Suprapubic skin (tissue), 4 donors: Measurements from ENCODE around the gene ECI1. TPM values are rescaled to one million over a fixed set of nuclear protein-coding genes. Genes with fewer than 3 reads are reported as not detected.
A peak's percentile ranks its signal among the peaks of the same experiment; 100 is the strongest.

ENCODE experiments used
- DNase-seq, 2 donors: peaks; one replicate each; pipeline ENCODE4 v3.0.0-alpha.2; 2019; ENCODE audit warnings: low spot score in 2 of 2
- H3K27ac ChIP-seq: fragments of 200-600 bp; sonication (generic); one replicate; pipeline ENCODE4 v1.5.1; 2019
- H3K27me3 ChIP-seq: fragments of 200-600 bp; sonication (generic); one replicate; pipeline ENCODE4 v1.5.1; 2019
- H3K36me3 ChIP-seq: fragments of 200-600 bp; sonication (generic); one replicate; pipeline ENCODE4 v1.5.1; 2019
- H3K4me1 ChIP-seq: fragments of 200-600 bp; sonication (generic); one replicate; pipeline ENCODE4 v1.5.1; 2019
- H3K4me3 ChIP-seq: fragments of 200-600 bp; sonication (generic); one replicate; pipeline ENCODE4 v1.5.1; 2019; ENCODE audit warnings: mild to moderate bottlenecking
- H3K9me3 ChIP-seq: fragments of 200-600 bp; sonication (generic); one replicate; pipeline ENCODE4 v1.5.1; 2019
- EP300 ChIP-seq: sonication (generic); formaldehyde crosslinking; IDR thresholded peaks from one replicate; pipeline ENCODE4 v1.6.1; 2017; ENCODE audit warnings: antibody characterized with exemption
- POLR2A ChIP-seq, 2 donors: fragments of 450-650 bp; IDR thresholded peaks; one replicate each; pipeline ENCODE4 v1.6.1; 2017; ENCODE audit warnings: antibody characterized with exemption in 2 of 2, mild to moderate bottlenecking in 2 of 2, moderate library complexity in 2 of 2
- POLR2AphosphoS5 ChIP-seq, 3 donors: sonication (generic); formaldehyde crosslinking; IDR thresholded peaks; one replicate each; pipeline ENCODE4 v1.6.1; 2017; ENCODE audit warnings: antibody characterized with exemption in 3 of 3
- WGBS: methylation state at CpG from one replicate; pipeline ENCODE4 v1.1.5; 2018; 5-methylcytosine and 5-hydroxymethylcytosine counted together
- total RNA-seq, 4 donors: library from RNA; depleted of rRNA; stranded (reverse); fragments of >200 nt; gene quantifications; one replicate each; pipeline ENCODE4 v1.1.0, GENCODE V29; 2016
- TF ChIP-seq, protein P1 (sequence below), 2 donors: fragments of 200-600 bp in 1 of 2; fragments of 450-650 bp in 1 of 2; sonication (generic) in 1 of 2; IDR thresholded peaks; one replicate each; pipeline ENCODE4 v1.5.1; 2016 to 2019; ENCODE audit warnings: antibody characterized with exemption in 2 of 2, mild to moderate bottlenecking in 1 of 2, moderate library complexity in 1 of 2

The ECI1 gene
- total RNA-seq, 4 donors from 2014 or later: 28.4 to 65.3 (median 47.2) TPM

DNA sequence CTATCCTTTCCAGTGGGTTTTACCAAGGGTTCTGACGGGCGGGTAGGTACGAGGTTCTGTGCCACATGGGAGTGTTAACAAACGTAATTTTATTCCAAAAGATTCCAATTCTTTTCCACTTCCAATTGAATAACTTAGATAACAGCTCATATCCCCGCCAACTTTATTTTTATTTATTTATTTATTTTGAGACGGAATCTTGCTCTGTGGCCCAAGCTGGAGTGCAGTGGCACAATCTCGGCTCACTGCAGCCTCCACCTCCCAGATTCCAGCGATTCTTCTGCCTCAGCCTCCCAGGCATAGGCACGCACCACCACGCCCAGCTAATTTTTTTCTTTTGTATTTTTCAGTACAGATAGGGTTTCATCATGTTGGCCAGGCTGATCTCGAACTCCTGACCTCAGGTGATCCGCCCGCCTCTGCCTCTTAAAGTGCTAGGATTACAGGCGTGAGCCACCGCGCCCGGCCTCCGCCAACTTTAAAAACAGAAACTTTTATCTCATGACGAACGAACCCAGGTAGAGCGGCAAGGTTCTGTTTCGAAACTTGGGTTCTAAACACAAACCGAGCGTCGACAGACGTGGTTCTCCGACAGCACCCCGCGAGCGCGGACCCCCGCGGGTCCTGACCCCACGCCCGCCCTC lies 613 bp downstream of the ECI1 start:
- Histone ChIP-seq H3K4me1 (peaks cover 17% of the 10 kb centered on the region), H3K4me3 (peak overlapping the region; percentile 71), H3K27ac (peak overlapping the region; percentile 94), H3K27me3 (no peaks in the 10 kb centered on the region), H3K36me3 (peaks cover 41% of the 10 kb centered on the region), H3K9me3 (no peaks in the 10 kb centered on the region)
- peak in 1 of 2 donors; percentile 65 for DNase-seq
- WGBS: 5% methylated on average over 35 of the region's 35 CpGs
- no peak for TF ChIP-seq EP300
- TF ChIP-seq POLR2A (IDR thresholded peaks at IDR 0.05): no peak
- TF ChIP-seq, protein P1, sequence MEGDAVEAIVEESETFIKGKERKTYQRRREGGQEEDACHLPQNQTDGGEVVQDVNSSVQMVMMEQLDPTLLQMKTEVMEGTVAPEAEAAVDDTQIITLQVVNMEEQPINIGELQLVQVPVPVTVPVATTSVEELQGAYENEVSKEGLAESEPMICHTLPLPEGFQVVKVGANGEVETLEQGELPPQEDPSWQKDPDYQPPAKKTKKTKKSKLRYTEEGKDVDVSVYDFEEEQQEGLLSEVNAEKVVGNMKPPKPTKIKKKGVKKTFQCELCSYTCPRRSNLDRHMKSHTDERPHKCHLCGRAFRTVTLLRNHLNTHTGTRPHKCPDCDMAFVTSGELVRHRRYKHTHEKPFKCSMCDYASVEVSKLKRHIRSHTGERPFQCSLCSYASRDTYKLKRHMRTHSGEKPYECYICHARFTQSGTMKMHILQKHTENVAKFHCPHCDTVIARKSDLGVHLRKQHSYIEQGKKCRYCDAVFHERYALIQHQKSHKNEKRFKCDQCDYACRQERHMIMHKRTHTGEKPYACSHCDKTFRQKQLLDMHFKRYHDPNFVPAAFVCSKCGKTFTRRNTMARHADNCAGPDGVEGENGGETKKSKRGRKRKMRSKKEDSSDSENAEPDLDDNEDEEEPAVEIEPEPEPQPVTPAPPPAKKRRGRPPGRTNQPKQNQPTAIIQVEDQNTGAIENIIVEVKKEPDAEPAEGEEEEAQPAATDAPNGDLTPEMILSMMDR (IDR thresholded peaks at IDR 0.05): no peak
- no peak for TF ChIP-seq POLR2AphosphoS5 (IDR thresholded peaks at IDR 0.05)

DNA sequence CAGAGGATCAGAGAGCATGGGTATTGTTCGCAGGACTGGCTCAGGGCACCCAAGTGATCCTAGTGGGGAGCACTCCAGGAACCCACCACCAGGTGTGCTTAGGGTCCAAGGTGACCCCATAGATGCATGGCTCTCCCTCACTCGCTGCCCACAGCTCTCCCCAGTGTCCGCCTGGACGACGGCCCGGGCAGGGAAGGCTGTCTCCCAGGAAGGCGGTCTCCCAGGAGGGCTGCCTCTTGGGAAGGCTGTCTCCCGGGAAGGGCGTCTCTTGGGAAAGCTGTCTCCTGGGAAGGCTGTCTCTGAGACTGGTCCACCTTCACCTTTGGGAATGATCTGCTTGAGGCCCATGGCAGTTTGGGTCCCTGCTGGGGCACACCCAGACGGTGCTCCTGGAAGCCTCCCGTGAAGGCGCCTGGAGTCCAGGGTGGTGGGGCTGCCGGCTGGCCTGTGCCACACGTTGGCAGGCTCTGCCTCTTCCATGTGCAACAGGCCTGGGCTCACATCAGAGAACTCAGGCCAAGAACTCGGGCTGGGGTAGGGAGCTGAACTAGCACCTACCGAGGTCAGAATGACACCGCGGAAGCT lies 5.0 kb downstream of the ECI1 start:
- H3K27me3 ChIP-seq: no peaks in the 10 kb centered on the region
- peaks cover 53% of the 10 kb centered on the region for H3K36me3 ChIP-seq
- peaks cover 9% of the 10 kb centered on the region for H3K4me1 ChIP-seq
- DNase-seq: no peak
- no peak overlapping the region for H3K27ac ChIP-seq
- H3K4me3 ChIP-seq: no peak overlapping the region
- no peaks in the 10 kb centered on the region for H3K9me3 ChIP-seq
- no peak for TF ChIP-seq POLR2A (IDR thresholded peaks at IDR 0.05)
- no peak for TF ChIP-seq EP300
- TF ChIP-seq POLR2AphosphoS5 (IDR thresholded peaks at IDR 0.05): no peak
- TF ChIP-seq, protein P1 (IDR thresholded peaks at IDR 0.05): no peak
- WGBS: 100% methylated on average over 1 of the region's 18 CpGs

DNA sequence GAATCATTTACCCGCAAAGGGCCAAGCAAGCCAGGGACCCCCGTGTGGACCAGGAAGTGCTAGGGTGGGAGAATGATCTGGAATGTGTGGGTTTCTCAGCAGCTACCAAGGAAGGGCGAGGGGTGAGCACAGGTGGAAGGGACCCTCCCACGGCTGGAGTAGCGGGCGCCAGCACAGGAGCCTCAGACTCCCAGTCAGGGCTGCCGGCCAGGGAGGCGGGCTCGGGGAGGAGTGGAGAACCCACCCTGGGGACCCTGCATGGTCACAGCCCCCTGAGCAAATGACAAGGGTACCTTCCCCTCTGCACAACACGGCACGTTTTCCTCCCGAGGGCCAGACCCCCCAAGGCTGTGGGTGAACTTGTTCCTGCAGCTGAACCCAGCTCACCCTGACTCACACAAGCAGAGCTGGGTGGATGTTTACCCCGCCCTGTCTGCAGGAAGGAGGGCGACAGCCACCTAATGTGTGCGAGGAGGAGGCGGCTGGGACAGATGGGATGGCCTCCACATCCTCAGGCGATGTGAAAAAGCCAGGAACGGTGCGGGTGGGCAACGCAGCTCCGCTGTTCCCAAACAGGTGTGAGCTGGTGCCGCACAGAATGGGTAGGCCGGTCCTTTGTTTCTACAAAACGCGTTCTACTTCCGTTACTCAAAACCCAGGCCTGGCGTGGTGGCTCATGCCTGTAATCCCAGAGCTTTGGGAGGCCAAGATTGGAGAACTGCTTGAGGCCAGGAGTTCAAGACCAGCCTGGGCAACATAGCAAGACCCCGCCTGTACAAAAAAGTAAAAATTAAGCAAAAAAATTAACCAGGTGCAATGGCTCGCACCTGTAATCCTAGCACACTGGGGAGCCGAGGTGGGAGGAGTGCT lies 6.2 kb downstream of the ECI1 start:
- 91% methylated on average over 26 of the region's 30 CpGs for WGBS
- Histone ChIP-seq H3K27me3 (no peaks in the 10 kb centered on the region), H3K9me3 (no peaks in the 10 kb centered on the region), H3K4me3 (no peak overlapping the region), H3K4me1 (peaks cover 2% of the 10 kb centered on the region), H3K36me3 (peaks cover 61% of the 10 kb centered on the region), H3K27ac (no peak overlapping the region)
- TF ChIP-seq POLR2A (IDR thresholded peaks at IDR 0.05): no peak
- TF ChIP-seq, protein P1 (IDR thresholded peaks at IDR 0.05): no peak
- no peak for TF ChIP-seq EP300
- TF ChIP-seq POLR2AphosphoS5 (IDR thresholded peaks at IDR 0.05): no peak
- no peak for DNase-seq

DNA sequence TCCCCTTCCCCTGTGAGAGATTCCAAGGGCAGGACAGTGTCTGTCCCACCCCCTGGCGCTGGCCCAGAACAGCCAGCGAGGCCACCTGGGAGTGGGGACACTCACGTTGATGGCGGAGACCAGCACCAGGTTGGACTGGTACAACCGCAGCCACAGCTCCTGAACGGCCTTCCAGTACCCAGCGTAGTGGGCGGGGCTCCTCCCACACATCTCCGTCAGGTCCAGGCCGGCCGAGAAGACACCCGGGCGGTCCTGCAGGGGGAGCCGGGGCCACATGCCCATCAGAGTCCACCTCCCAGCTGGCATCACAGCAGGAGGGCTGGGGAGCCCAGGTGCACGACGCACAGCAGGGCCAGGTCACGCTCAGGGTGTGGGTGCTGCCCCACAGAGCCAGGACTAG lies 7.1 kb downstream of the ECI1 start:
- TF ChIP-seq POLR2A (IDR thresholded peaks at IDR 0.05) (no peak), POLR2AphosphoS5 (IDR thresholded peaks at IDR 0.05) (no peak), EP300 (no peak)
- TF ChIP-seq, protein P1 (IDR thresholded peaks at IDR 0.05): no peak
- peaks cover 64% of the 10 kb centered on the region for H3K36me3 ChIP-seq
- no peaks in the 10 kb centered on the region for H3K27me3 ChIP-seq
- H3K27ac ChIP-seq: no peak overlapping the region
- H3K4me3 ChIP-seq: no peak overlapping the region
- no peaks in the 10 kb centered on the region for H3K9me3 ChIP-seq
- DNase-seq: no peak
- WGBS: 72% methylated on average over 14 of the region's 17 CpGs
- H3K4me1 ChIP-seq: no peaks in the 10 kb centered on the region

DNA sequence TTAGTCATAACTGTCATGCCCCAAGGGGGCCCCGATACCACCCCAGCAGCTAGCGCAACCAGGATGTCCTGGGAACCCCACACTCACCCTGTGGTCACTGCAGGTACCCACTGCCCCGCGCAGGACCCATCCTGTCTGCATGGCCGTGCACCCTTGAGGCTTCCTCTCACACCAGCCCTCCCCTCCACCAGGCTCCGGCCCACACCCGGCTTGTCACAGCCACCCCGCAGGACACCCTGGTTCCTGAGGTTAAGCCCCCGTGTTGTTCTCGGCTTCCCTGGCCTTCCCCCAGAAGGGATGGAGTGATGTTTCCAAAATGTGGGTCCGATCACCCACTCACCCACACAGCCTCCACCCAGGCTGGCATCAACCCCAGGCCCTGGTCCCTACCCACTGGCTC lies 7.6 kb downstream of the ECI1 start:
- DNase-seq: no peak
- TF ChIP-seq, protein P1 (IDR thresholded peaks at IDR 0.05): no peak
- TF ChIP-seq POLR2AphosphoS5 (IDR thresholded peaks at IDR 0.05) (no peak), POLR2A (IDR thresholded peaks at IDR 0.05) (no peak), EP300 (no peak)
- peaks cover 64% of the 10 kb centered on the region for H3K36me3 ChIP-seq
- WGBS: 96% methylated on average over 11 of the region's 11 CpGs
- no peaks in the 10 kb centered on the region for H3K9me3 ChIP-seq
- H3K27ac ChIP-seq: no peak overlapping the region
- H3K4me3 ChIP-seq: no peak overlapping the region
- peaks cover 2% of the 10 kb centered on the region for H3K4me1 ChIP-seq
- no peaks in the 10 kb centered on the region for H3K27me3 ChIP-seq
